ENCODE measurements around the gene UMODL1.

Gene UMODL1

GRCh38 chr21:42041711-42042110 is 29.4 kb upstream of the UMODL1 start:
- H3K27ac ChIP-seq (replicated peaks), result no peak overlapping the region
- TF ChIP-seq, protein P1, sequence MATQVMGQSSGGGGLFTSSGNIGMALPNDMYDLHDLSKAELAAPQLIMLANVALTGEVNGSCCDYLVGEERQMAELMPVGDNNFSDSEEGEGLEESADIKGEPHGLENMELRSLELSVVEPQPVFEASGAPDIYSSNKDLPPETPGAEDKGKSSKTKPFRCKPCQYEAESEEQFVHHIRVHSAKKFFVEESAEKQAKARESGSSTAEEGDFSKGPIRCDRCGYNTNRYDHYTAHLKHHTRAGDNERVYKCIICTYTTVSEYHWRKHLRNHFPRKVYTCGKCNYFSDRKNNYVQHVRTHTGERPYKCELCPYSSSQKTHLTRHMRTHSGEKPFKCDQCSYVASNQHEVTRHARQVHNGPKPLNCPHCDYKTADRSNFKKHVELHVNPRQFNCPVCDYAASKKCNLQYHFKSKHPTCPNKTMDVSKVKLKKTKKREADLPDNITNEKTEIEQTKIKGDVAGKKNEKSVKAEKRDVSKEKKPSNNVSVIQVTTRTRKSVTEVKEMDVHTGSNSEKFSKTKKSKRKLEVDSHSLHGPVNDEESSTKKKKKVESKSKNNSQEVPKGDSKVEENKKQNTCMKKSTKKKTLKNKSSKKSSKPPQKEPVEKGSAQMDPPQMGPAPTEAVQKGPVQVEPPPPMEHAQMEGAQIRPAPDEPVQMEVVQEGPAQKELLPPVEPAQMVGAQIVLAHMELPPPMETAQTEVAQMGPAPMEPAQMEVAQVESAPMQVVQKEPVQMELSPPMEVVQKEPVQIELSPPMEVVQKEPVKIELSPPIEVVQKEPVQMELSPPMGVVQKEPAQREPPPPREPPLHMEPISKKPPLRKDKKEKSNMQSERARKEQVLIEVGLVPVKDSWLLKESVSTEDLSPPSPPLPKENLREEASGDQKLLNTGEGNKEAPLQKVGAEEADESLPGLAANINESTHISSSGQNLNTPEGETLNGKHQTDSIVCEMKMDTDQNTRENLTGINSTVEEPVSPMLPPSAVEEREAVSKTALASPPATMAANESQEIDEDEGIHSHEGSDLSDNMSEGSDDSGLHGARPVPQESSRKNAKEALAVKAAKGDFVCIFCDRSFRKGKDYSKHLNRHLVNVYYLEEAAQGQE (IDR thresholded peaks at IDR 0.05; ENCODE audit: insufficient replicate concordance, low read depth), result no peak
- TF ChIP-seq CTCF (IDR thresholded peaks at IDR 0.05; ENCODE audit: insufficient read depth, low read length) (no peak), POLR2AphosphoS5 (IDR thresholded peaks at IDR 0.05; ENCODE audit: low read depth) (no peak), SPI1 (IDR thresholded peaks at IDR 0.05; ENCODE audit: borderline replicate concordance, low read depth) (no peak), GABPA (IDR thresholded peaks at IDR 0.05; ENCODE audit: low read depth) (no peak)
- no peaks in the 10 kb centered on the region for H3K27me3 ChIP-seq (ENCODE audit: insufficient read depth, poor library complexity, severe bottlenecking)
- DNase-seq (ENCODE audit: low read depth in 1 of 2, low spot score in 1 of 2), result no peak
- H3K4me3 ChIP-seq (replicated peaks; ENCODE audit: insufficient read depth, low read length), result no peak overlapping the region

DNA sequence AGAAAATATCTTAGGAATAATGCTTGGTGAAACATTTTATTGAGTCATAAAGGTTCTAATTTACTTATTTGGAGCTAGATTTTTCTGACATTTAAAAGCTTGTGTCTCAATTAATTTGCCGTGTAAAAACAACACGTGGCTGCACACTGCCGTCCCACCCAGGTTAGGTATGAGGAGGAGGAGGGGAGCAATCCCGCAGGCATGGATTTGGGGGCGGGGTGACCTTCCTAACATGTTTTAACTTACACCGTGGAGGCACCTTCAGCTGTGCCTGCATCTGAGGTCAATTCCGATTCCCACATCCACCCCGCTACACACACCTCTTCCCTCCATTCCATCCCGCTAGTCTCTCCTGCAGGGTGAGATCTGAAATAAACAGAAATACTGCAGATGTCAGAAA is 28.5 kb upstream of the UMODL1 start:
- DNase-seq (ENCODE audit: low read depth in 1 of 2, low spot score in 1 of 2), result no peak
- TF ChIP-seq SPI1 (IDR thresholded peaks at IDR 0.05; ENCODE audit: borderline replicate concordance, low read depth) (no peak), POLR2AphosphoS5 (IDR thresholded peaks at IDR 0.05; ENCODE audit: low read depth) (no peak), CTCF (IDR thresholded peaks at IDR 0.05; ENCODE audit: insufficient read depth, low read length) (no peak), GABPA (IDR thresholded peaks at IDR 0.05; ENCODE audit: low read depth) (no peak)
- TF ChIP-seq, protein P1 (IDR thresholded peaks at IDR 0.05; ENCODE audit: insufficient replicate concordance, low read depth), result no peak
- Histone ChIP-seq H3K4me3 (replicated peaks; ENCODE audit: insufficient read depth, low read length) (no peak overlapping the region), H3K27ac (replicated peaks) (no peak overlapping the region), H3K27me3 (ENCODE audit: insufficient read depth, poor library complexity, severe bottlenecking) (no peaks in the 10 kb centered on the region)

GRCh38 chr21:42043201-42043895 is 27.8 kb upstream of the UMODL1 start:
- no peak for DNase-seq (ENCODE audit: low read depth in 1 of 2, low spot score in 1 of 2)
- TF ChIP-seq SPI1 (IDR thresholded peaks at IDR 0.05; ENCODE audit: borderline replicate concordance, low read depth), result no peak
- Histone ChIP-seq H3K4me3 (replicated peaks; ENCODE audit: insufficient read depth, low read length) (no peak overlapping the region), H3K27ac (replicated peaks) (no peak overlapping the region), H3K27me3 (ENCODE audit: insufficient read depth, poor library complexity, severe bottlenecking) (no peaks in the 10 kb centered on the region)

GRCh38 chr21:42043961-42044360 is 27.2 kb upstream of the UMODL1 start:
- no peak for DNase-seq (ENCODE audit: low read depth in 1 of 2, low spot score in 1 of 2)
- Histone ChIP-seq H3K4me3 (replicated peaks; ENCODE audit: insufficient read depth, low read length) (no peak overlapping the region), H3K27me3 (ENCODE audit: insufficient read depth, poor library complexity, severe bottlenecking) (no peaks in the 10 kb centered on the region), H3K27ac (replicated peaks) (no peak overlapping the region)
- no peak for TF ChIP-seq CTCF (IDR thresholded peaks at IDR 0.05; ENCODE audit: insufficient read depth, low read length)
- TF ChIP-seq GABPA (IDR thresholded peaks at IDR 0.05; ENCODE audit: low read depth), result no peak
- TF ChIP-seq SPI1 (IDR thresholded peaks at IDR 0.05; ENCODE audit: borderline replicate concordance, low read depth), result no peak
- TF ChIP-seq, protein P1 (IDR thresholded peaks at IDR 0.05; ENCODE audit: insufficient replicate concordance, low read depth), result no peak
- TF ChIP-seq POLR2AphosphoS5 (IDR thresholded peaks at IDR 0.05; ENCODE audit: low read depth), result no peak
